HEK293 (cell line): ENCODE results near the gene GMPR2.

Source experiments
- CTCF ChIA-PET: fragments of 350-600 bp; formaldehyde crosslinking; extraction: SDS; loops from one replicate; lab custom pipeline; 2021; ENCODE audit warnings: antibody characterized with exemption; lab: Yijun Ruan, JAX
- POLR2A ChIA-PET: fragments of 300-600 bp; formaldehyde crosslinking; extraction: SDS; loops from one replicate; lab custom pipeline; 2020; ENCODE audit warnings: antibody characterized with exemption, inconsistent platforms; lab: Yijun Ruan, JAX
- H3K27ac ChIP-seq: fragments of 200-500 bp; sonication (Bioruptor generic); 2 replicates; pipeline ENCODE4 v1.5.1; 2014; ENCODE audit warnings: low read depth, low read length, control low read depth, inconsistent platforms; ENCODE audit errors: extremely low read depth
- H3K36me3 ChIP-seq, 2 experiments: fragments of 200-500 bp in 1 of 2; sonication (Bioruptor generic) in 1 of 2; 1 replicate in 1 of 2; 2 replicates in 1 of 2; pipeline ENCODE4 v1.5.1; 2014 to 2017; ENCODE audit warnings: inconsistent platforms in 2 of 2, low read length in 2 of 2; ENCODE audit not compliant: control insufficient read depth in 2 of 2, insufficient read depth in 1 of 2
- H3K4me1 ChIP-seq: fragments of 200-500 bp; sonication (Bioruptor generic); 2 replicates; pipeline ENCODE4 v1.5.1; 2014; ENCODE audit warnings: mild to moderate bottlenecking, low read length, inconsistent platforms; ENCODE audit not compliant: control insufficient read depth, insufficient read depth
- H3K4me3 ChIP-seq: 2 replicates; pipeline ENCODE4 v1.5.1; 2011; ENCODE audit warnings: low read depth, mild to moderate bottlenecking, control low read depth, low read length, moderate library complexity
- H3K9me3 ChIP-seq: fragments of 200-500 bp; sonication (Bioruptor generic); 2 replicates; pipeline ENCODE4 v1.5.1; 2014; ENCODE audit warnings: low read depth, low read length, inconsistent platforms; ENCODE audit not compliant: control insufficient read depth, insufficient read depth
- GFI1B ChIP-seq: fragments of 450-650 bp; formaldehyde crosslinking; IDR thresholded peaks from 2 replicates; pipeline ENCODE4 v1.5.1; 2016; ENCODE audit warnings: missing biosample characterization, missing genetic modification characterization
- KLF1 ChIP-seq: fragments of 450-650 bp; formaldehyde crosslinking; IDR thresholded peaks from 2 replicates; pipeline ENCODE4 v1.5.1; 2016; ENCODE audit warnings: missing biosample characterization, missing genetic modification characterization
- MEIS1 ChIP-seq: sonication (generic); formaldehyde crosslinking; IDR thresholded peaks from 2 replicates; pipeline ENCODE4 v1.8.1; 2022; ENCODE audit warnings: missing genetic modification reagents, mild to moderate bottlenecking, borderline replicate concordance
- MYNN ChIP-seq: fragments of 450-650 bp; formaldehyde crosslinking; IDR thresholded peaks from 2 replicates; pipeline ENCODE4 v1.5.1; 2016; ENCODE audit warnings: missing biosample characterization, missing genetic modification characterization, borderline replicate concordance
- MZF1 ChIP-seq: fragments of 450-650 bp; formaldehyde crosslinking; IDR thresholded peaks from 2 replicates; pipeline ENCODE4 v1.5.1; 2017; ENCODE audit warnings: missing biosample characterization, missing genetic modification characterization, borderline replicate concordance
- PATZ1 ChIP-seq: fragments of 450-650 bp; formaldehyde crosslinking; IDR thresholded peaks from 2 replicates; pipeline ENCODE4 v1.5.1; 2016; ENCODE audit warnings: missing biosample characterization, missing genetic modification characterization
- YY1 ChIP-seq: fragments of 450-650 bp; formaldehyde crosslinking; IDR thresholded peaks from 2 replicates; pipeline ENCODE4 v1.5.1; 2018; ENCODE audit warnings: missing biosample characterization, missing genetic modification characterization
- ZBTB49 ChIP-seq: fragments of 450-650 bp; formaldehyde crosslinking; IDR thresholded peaks from 2 replicates; pipeline ENCODE4 v1.5.1; 2016; ENCODE audit warnings: missing biosample characterization, missing genetic modification characterization, low read depth
- ZBTB6 ChIP-seq: fragments of 450-650 bp; formaldehyde crosslinking; IDR thresholded peaks from 2 replicates; pipeline ENCODE4 v1.5.1; 2017; ENCODE audit warnings: missing biosample characterization, missing genetic modification characterization
- ZFP3 ChIP-seq: fragments of 450-650 bp; formaldehyde crosslinking; IDR thresholded peaks from 2 replicates; pipeline ENCODE4 v1.5.1; 2016; ENCODE audit warnings: low read depth, missing biosample characterization, missing genetic modification characterization
- ZNF184 ChIP-seq: fragments of 450-650 bp; IDR thresholded peaks from 2 replicates; pipeline ENCODE4 v1.5.1; 2018; ENCODE audit warnings: missing biosample characterization, mild to moderate bottlenecking, missing genetic modification characterization
- ZNF341 ChIP-seq: fragments of 450-650 bp; formaldehyde crosslinking; IDR thresholded peaks from 2 replicates; pipeline ENCODE4; 2016; ENCODE audit warnings: low read depth, missing biosample characterization, missing genetic modification characterization
- ZNF350 ChIP-seq: fragments of 450-650 bp; formaldehyde crosslinking; IDR thresholded peaks from 2 replicates; pipeline ENCODE4 v1.5.0; 2017; ENCODE audit warnings: missing biosample characterization, mild to moderate bottlenecking, missing genetic modification characterization
- ZNF488 ChIP-seq: fragments of 450-650 bp; formaldehyde crosslinking; IDR thresholded peaks from 2 replicates; pipeline ENCODE4 v1.5.1; 2016; ENCODE audit warnings: missing biosample characterization, missing genetic modification characterization
- TF ChIP-seq, protein P1 (sequence below): fragments of 450-650 bp; formaldehyde crosslinking; IDR thresholded peaks from 2 replicates; pipeline ENCODE4 v1.5.1; 2016; ENCODE audit warnings: missing biosample characterization, missing genetic modification characterization

GMPR2 gene

GRCh38 chr14:24204163-24205146, 28.3 kb upstream of the GMPR2 start:
- POLR2A ChIA-PET = interaction anchor here (1.2 to 1.4 kb wide), 2 partner anchors 9 kb away, joined by 4 to 10 read pairs; partner anchors contain the start of genes CHMP4A and TM9SF1
- H3K36me3 ChIP-seq = peaks cover 18 to 63% of the 10 kb centered on the region in 2 experiments
- CTCF ChIA-PET = interaction anchor here (0.6 to 0.7 kb wide), 2 partner anchors 9 to 148 kb away, joined by 3 to 4 read pairs; partner anchors contain the start of gene CHMP4A

DNA sequence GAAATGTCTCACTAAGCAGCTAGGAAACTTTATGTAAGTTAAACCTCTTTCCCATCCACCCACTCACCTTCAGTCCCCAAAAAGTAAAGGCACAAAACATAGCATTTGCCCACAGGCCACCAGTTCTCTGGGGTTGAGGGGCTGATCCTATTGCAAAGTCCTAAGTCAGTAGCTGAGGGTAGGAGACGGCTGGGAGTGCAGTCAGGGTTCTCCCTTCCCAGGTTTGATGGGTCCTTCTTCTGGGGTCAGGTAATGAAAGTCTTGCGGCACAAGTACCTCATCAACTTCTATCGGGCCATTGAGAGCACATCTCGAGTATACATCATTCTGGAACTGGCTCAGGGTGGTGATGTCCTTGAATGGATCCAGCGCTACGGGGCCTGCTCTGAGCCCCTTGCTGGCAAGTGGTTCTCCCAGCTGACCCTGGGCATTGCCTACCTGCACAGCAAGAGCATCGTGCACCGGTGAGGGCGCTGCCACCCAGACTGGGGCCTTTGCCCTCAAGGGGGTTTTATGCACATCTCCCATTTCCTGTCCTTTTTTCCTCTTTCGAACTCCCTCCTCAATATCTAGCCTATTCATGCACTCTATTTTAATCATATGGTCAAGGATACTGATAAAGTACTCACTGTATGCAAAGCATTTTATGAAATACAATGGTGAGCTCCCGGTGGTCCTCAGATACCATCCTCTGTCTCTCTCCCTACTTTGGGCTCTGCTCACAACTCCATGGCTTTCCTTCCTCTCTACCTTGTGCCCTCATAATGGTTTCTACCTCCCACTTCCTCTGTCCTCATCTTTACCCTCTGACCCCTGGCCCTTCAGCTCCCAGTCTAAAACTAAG, 26.2 kb upstream of the GMPR2 start:
- H3K4me1 ChIP-seq = no peaks in the 10 kb centered on the region
- ChIA-PET POLR2A (interaction anchor here (1.5 kb wide), 1 partner anchor 11 kb away, joined by 5 read pairs; the partner anchor contains the start of gene TM9SF1), CTCF (interaction anchor here (1.5 kb wide), 1 partner anchor 9 kb away, joined by 5 read pairs; the partner anchor contains the start of gene MDP1)
- no peaks in the 10 kb centered on the region for H3K9me3 ChIP-seq
- H3K27ac ChIP-seq = no peak overlapping the region
- H3K4me3 ChIP-seq = no peak overlapping the region
- TF ChIP-seq MEIS1 (CRISPR knock-in tag) (no peak), ZNF341 (no peak), YY1 (tag by site-specific recombination) (no peak), MYNN (tag by site-specific recombination) (no peak), ZBTB6 (no peak)
- TF ChIP-seq, all 188 proteins: peak for 0
- H3K36me3 ChIP-seq = peaks cover 23 to 76% of the 10 kb centered on the region in 2 experiments

More at GRCh38 chr14:24204163-24205146, 28.3 kb upstream of the GMPR2 start:
- H3K9me3 ChIP-seq = no peaks in the 10 kb centered on the region
- no peak for TF ChIP-seq ZFP3
- TF ChIP-seq MZF1 (tag by site-specific recombination) = no peak
- TF ChIP-seq ZNF184 (tag by site-specific recombination) = no peak
- no peak for TF ChIP-seq GFI1B
- TF ChIP-seq ZNF488 (tag by site-specific recombination) = no peak
- TF ChIP-seq, protein P1, sequence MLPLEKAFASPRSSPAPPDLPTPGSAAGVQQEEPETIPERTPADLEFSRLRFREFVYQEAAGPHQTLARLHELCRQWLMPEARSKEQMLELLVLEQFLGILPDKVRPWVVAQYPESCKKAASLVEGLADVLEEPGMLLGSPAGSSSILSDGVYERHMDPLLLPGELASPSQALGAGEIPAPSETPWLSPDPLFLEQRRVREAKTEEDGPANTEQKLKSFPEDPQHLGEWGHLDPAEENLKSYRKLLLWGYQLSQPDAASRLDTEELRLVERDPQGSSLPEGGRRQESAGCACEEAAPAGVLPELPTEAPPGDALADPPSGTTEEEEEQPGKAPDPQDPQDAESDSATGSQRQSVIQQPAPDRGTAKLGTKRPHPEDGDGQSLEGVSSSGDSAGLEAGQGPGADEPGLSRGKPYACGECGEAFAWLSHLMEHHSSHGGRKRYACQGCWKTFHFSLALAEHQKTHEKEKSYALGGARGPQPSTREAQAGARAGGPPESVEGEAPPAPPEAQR = no peak
- no peak for TF ChIP-seq PATZ1
- no peak for TF ChIP-seq KLF1
- TF ChIP-seq ZBTB49 (tag by site-specific recombination) = no peak
- no peak for TF ChIP-seq ZNF350 (tag by site-specific recombination)
- H3K4me1 ChIP-seq = no peaks in the 10 kb centered on the region
- H3K4me3 ChIP-seq = no peak overlapping the region
- H3K27ac ChIP-seq = no peak overlapping the region
